ENCODE results near the gene MYH2. TPM values are rescaled to one million over a fixed set of nuclear protein-coding genes. Genes with fewer than 3 reads are reported as not detected.

Gene MYH2
- total and polyA plus RNA-seq, 2 of the 13 experiments (the other 11 are each of a cell fraction or from before 2014, with no cell fraction given), result not detected

DNA sequence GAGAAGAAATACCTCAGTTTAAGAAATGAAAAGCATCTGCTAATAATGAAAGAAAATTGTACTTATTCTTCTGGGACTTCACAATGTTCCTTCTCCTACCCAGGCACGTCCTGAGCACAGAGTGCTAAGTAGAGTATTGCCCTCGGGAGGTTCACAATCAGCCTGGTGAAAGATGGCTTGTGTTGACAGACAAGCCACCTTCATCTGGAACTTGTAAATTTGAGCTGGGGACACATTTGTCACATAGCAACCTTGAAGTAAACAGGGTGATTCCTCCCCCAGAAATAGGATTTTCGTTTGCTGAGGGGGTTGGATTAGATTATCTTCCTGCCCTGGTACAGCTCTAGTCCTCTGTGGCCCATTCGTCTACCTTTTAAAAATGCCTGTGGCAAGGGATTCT is 34.4 kb upstream of the MYH2 start:
- WGBS (ENCODE audit: low lambda C conversion rate), result 0% methylated on average over 4 of the region's 4 CpGs
- Histone ChIP-seq H3K9me3 (ENCODE audit: low read length) (no peaks in the 10 kb centered on the region), H3K79me2 (ENCODE audit: insufficient read depth, low read length) (no peaks in the 10 kb centered on the region), H2AFZ (ENCODE audit: low read length) (no peak overlapping the region), H3K4me1 (ENCODE audit: insufficient read depth, low read length) (no peaks in the 10 kb centered on the region), H3K27me3 (ENCODE audit: control insufficient read depth in 1 of 2, insufficient read depth in 2 of 2, low read length in 2 of 2) (peaks cover 1 to 16% of the 10 kb centered on the region in 2 experiments; a peak in 3 of 5 replicates), H3K27ac (ENCODE audit: extremely low read length, insufficient read depth, low read length) (no peak overlapping the region), H3K9ac (ENCODE audit: insufficient read depth, low read depth, low read length) (no peak overlapping the region), H3K4me3 (replicated peaks in 1 of 3; ENCODE audit: insufficient read depth in 1 of 3, low read depth in 2 of 3, low read length in 3 of 3) (no peak overlapping the region), H3K4me2 (ENCODE audit: low read depth, low read length) (no peak overlapping the region), H4K20me1 (ENCODE audit: insufficient read depth, low read length) (no peaks in the 10 kb centered on the region), H3K36me3 (replicated peaks in 1 of 2; ENCODE audit: control insufficient read depth in 1 of 2, insufficient read depth in 2 of 2, low read length in 2 of 2) (no peaks in the 10 kb centered on the region)
- CTCF ChIA-PET (ENCODE audit: low intra/inter-chr PET ratio, low total read pairs), result no interaction called here
- no peak for DNase-seq (ENCODE audit: low spot score)
- no peak for FAIRE-seq
- BruUV-seq (replicated peaks), result no TSS peak
- intact Hi-C loops (cut with micrococcal nuclease; ENCODE audit: unreplicated experiment) (no loop called here), in situ Hi-C loops (cut with HindIII; ENCODE audit: extremely low pct_ligation_motif_present, low pct_unique_long_range_greater_than_20kb) (no loop called here)
- ATAC-seq, result no peak
- TF ChIP-seq, protein P1, sequence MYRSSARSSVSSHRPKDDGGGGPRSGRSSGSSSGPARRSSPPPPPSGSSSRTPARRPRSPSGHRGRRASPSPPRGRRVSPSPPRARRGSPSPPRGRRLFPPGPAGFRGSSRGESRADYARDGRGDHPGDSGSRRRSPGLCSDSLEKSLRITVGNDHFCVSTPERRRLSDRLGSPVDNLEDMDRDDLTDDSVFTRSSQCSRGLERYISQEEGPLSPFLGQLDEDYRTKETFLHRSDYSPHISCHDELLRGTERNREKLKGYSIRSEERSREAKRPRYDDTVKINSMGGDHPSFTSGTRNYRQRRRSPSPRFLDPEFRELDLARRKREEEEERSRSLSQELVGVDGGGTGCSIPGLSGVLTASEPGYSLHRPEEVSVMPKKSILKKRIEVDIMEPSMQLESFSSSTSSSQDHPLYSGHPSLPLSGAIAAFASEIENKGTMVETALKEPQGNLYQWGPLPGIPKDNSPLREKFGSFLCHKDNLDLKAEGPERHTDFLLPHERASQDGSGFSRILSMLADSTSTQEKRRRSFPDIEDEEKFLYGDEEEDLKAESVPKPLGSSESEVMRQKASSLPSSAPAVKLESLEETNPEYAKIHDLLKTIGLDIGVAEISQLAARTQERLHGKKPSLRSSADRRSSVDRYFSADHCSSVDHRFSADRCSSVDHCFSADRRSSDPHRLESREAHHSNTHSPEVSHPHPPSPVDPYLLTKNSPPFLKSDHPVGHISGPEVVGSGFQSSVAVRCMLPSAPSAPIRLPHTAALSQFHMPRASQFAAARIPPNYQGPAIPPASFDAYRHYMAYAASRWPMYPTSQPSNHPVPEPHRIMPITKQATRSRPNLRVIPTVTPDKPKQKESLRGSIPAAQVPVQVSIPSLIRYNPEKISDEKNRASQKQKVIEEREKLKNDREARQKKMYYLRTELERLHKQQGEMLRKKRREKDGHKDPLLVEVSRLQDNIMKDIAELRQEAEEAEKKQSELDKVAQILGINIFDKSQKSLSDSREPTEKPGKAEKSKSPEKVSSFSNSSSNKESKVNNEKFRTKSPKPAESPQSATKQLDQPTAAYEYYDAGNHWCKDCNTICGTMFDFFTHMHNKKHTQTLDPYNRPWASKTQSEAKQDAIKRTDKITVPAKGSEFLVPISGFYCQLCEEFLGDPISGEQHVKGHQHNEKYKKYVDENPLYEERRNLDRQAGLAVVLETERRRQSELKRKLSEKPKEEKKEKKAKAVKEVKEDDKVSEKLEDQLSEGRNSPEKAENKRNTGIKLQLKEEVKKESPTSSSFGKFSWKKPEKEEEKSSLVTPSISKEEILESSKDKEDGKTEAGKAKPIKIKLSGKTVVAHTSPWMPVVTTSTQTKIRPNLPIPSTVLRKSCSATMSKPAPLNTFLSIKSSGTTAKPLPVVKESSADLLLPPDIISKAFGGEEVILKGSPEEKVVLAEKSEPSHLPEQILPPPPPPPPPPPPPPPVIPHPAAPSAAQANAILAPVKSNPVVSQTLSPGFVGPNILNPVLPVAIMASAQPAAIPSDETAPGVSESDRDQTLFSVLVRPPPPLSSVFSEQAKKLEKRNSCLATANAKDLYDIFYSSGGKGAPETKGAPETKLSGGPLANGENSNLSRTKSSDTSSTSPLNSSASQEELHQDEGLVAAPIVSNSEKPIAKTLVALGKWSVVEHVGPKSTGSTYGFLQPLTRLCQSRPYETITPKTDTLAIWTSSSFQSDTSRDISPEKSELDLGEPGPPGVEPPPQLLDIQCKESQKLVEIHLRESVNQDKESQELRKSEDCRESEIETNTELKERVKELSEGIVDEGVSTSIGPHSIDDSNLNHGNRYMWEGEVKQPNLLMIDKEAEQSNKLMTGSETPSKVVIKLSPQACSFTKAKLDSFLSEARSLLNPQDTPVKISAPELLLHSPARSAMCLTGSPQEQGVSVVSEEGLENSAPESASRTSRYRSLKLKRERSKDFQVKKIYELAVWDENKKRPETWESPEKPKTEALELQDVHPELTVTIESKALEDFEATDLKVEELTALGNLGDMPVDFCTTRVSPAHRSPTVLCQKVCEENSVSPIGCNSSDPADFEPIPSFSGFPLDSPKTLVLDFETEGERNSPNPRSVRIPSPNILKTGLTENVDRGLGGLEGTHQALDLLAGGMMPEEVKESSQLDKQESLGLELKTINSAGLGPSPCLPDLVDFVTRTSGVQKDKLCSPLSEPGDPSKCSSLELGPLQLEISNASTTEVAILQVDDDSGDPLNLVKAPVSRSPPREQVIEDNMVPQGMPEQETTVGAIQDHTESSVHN (CRISPR knock-in tag; IDR thresholded peaks at IDR 0.05), result no peak
- POLR2A ChIA-PET, result no interaction called here

Measured in HepG2 (cell line).